ENCODE data around the gene TFAP2B.

Gene TFAP2B

DNA sequence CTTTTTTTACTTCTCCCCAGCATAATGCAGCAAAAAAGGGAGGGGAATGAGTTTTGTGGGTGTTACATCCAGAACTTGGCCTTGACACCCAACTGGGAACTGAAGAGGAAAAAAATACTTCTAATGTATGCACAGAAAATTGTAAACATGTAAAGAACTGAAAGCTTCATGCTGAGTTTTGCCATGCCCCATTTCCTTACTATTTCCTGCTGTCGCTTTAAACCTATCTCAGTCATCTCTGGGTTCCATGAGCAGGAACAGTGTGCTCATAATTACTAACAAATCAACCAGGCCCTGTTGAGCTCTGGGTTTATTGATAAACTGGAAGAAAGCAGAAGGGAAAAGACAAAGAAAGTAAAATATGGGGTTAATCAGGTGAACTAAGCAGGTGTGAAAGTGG lies 14.2 kb downstream of the TFAP2B start:
- no peak for TF ChIP-seq GATA1 (IDR thresholded peaks at IDR 0.05; ENCODE audit: low read depth, low read length)
- TF ChIP-seq POLR2A (IDR thresholded peaks at IDR 0.05; ENCODE audit: low read length) = no peak
- no peak for DNase-seq

DNA sequence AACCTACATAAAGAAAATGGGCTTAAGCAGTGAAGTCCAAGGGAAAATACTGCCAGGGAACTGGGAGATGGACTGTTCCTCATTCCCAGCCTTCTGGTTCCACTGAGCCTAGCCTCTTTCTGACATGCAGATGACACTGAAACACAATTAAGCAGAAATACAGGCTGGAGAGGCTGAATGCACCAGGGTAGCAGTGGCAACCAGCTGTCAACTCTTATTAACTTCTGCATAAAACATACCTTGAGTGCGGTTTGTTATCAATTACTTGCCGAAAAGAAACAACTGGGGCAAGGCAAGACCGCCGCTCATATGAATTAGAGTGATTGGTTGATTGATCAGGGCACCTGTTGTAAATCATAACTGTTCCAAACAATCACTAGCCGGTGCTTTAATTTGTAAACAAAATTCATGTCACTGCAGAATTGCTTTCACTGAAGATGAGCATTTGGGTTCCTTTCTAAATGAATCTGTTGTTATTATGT lies 16.3 kb downstream of the TFAP2B start:
- no peak for DNase-seq
- TF ChIP-seq GATA1 (IDR thresholded peaks at IDR 0.05; ENCODE audit: low read depth, low read length) (no peak), POLR2A (IDR thresholded peaks at IDR 0.05; ENCODE audit: low read length) (no peak)

DNA sequence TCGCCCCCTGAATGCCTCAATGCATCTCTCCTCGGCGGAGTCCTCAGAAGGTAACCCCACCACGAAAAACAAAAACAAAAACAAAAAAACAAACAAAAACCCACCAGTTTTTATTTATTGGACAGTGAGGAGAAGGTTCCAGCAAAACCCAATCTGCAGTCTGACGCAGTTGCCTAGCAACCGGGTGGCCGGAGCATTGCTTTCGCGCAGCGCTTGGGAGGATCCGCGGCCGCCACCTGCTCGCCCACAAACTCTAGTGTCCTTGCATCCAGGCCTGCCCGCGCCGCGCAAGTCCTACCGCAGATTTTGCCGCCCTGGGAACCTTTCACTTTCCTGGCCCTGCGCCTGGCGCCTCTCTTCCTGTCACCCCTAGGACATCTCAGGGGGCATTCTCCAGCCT lies 17.6 kb downstream of the TFAP2B start:
- TF ChIP-seq GATA1 (IDR thresholded peaks at IDR 0.05; ENCODE audit: low read depth, low read length) (no peak), POLR2A (IDR thresholded peaks at IDR 0.05; ENCODE audit: low read length) (no peak)
- no peak for DNase-seq

- TF ChIP-seq POLR2A (IDR thresholded peaks at IDR 0.05; ENCODE audit: low read length) (no peak), GATA1 (IDR thresholded peaks at IDR 0.05; ENCODE audit: low read depth, low read length) (no peak)
- DNase-seq = no peak
These were observed 19.1 kb downstream of the TFAP2B start for GRCh38 chr6:50837589-50838445.

- no peak for TF ChIP-seq GATA1 (IDR thresholded peaks at IDR 0.05; ENCODE audit: low read depth, low read length)
- no peak for DNase-seq
These were observed 21.6 kb downstream of the TFAP2B start for GRCh38 chr6:50840112-50840810.

- TF ChIP-seq POLR2A (IDR thresholded peaks at IDR 0.05; ENCODE audit: low read length) (no peak), GATA1 (IDR thresholded peaks at IDR 0.05; ENCODE audit: low read depth, low read length) (no peak)
- DNase-seq = no peak
These were observed 22.1 kb downstream of the TFAP2B start for GRCh38 chr6:50840811-50841192.

- no peak for TF ChIP-seq POLR2A (IDR thresholded peaks at IDR 0.05; ENCODE audit: low read length)
- no peak for TF ChIP-seq GATA1 (IDR thresholded peaks at IDR 0.05; ENCODE audit: low read depth, low read length)
- no peak for DNase-seq
These were observed 23.8 kb downstream of the TFAP2B start for GRCh38 chr6:50842446-50842845.

DNA sequence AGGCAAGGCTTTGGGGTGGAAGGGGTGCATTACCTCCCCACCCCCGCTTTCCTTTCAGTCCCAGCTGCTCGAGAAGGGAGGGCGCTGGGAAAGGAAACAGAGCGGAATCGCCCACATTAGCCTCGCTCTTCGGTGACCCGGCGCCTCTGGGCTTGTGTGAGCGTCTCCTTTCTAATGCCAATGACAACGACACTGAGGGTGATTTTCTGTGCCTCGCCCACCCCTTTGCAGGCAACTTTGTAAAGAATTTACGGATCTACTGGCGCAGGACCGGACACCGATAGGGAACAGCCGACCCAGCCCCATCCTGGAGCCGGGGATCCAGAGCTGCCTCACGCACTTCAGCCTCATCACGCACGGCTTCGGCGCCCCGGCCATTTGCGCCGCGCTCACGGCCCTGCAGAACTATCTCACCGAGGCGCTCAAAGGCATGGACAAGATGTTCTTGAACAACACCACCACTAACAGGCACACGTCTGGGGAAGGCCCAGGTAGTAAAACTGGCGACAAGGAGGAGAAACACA lies 24.3 kb downstream of the TFAP2B start:
- TF ChIP-seq GATA1 (IDR thresholded peaks at IDR 0.05; ENCODE audit: low read depth, low read length) (no peak), POLR2A (IDR thresholded peaks at IDR 0.05; ENCODE audit: low read length) (no peak)
- no peak for DNase-seq

GRCh38 chr6:50843842-50844241 lies 25.2 kb downstream of the TFAP2B start:
- TF ChIP-seq GATA1 (IDR thresholded peaks at IDR 0.05; ENCODE audit: low read depth, low read length) (no peak), POLR2A (IDR thresholded peaks at IDR 0.05; ENCODE audit: low read length) (no peak)
- DNase-seq = peak; percentile 5 to 21

DNA sequence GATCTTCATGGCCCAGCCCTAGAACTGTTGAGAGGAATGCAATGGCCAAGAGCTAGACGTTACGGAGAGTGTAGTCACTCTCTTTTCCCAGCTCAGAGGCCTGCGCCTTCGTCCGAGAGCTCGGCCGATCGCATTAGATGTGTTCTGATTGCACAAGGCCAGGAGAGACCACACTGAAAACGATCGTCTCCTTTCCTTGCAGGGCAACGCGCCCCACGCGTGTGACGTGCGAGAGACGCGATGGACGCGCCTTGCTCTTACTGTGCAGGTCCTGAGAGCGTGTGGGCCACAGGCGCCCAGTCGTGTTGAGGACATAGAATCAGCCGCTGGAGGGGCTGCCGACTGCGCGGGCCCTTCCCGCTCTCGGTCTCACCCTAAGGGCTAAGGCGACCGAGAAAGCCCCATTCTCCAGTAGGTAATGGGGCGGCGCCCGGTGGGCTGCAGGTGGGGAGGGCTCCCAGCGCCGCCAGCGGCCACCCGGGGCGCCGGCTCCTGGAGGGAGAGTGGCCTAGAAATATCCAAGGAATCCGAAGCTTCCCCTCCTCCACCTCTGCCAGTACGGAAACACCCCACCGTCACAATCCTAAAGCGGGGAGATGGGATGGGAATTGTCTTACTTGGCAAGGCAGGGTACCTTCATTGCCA lies 26.9 kb downstream of the TFAP2B start:
- no peak for DNase-seq
- TF ChIP-seq POLR2A (IDR thresholded peaks at IDR 0.05; ENCODE audit: low read length) (no peak), GATA1 (IDR thresholded peaks at IDR 0.05; ENCODE audit: low read depth, low read length) (no peak)

GRCh38 chr6:50846144-50846851 lies 27.6 kb downstream of the TFAP2B start:
- TF ChIP-seq POLR2A (IDR thresholded peaks at IDR 0.05; ENCODE audit: low read length) = no peak
- TF ChIP-seq GATA1 (IDR thresholded peaks at IDR 0.05; ENCODE audit: low read depth, low read length) = no peak
- no peak for DNase-seq

DNA sequence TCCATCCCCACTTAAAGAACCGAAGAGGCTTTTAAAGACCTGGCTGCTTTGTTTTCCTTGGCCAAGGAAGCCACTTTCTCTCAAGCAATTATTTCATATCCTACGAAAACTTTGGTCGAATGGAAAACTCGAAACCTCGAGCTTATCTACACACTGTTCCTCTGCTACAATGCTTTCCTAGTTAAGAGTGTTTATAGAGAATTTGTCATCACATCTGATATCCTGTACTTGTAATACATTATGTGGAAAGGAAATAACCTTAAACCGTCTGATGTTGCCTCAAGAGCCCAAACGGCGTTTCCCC lies 28.1 kb downstream of the TFAP2B start:
- no peak for DNase-seq
- TF ChIP-seq GATA1 (IDR thresholded peaks at IDR 0.05; ENCODE audit: low read depth, low read length) = no peak
- TF ChIP-seq POLR2A (IDR thresholded peaks at IDR 0.05; ENCODE audit: low read length) = no peak

GRCh38 chr6:50847890-50848594 lies 29.4 kb downstream of the TFAP2B start:
- DNase-seq = no peak
- no peak for TF ChIP-seq GATA1 (IDR thresholded peaks at IDR 0.05; ENCODE audit: low read depth, low read length)
- no peak for TF ChIP-seq POLR2A (IDR thresholded peaks at IDR 0.05; ENCODE audit: low read length)

All from erythroblast (primary cell).